NCI-H526 treated with DMSO at 0.1 percent for 48 hours (cell line): ENCODE results near the gene SLC4A5.
"Not testable (repeated sequence)": the region's sequence is repeated elsewhere in the genome, so short reads cannot be mapped to it uniquely, and the experiment has no call there.

Source experiments
- DNase-seq: peaks from one replicate; lab custom pipeline; 2025; lab: John Stamatoyannopoulos, UW

SLC4A5 gene

GRCh38 chr2:74232426-74232825 is 110.8 kb downstream of the SLC4A5 start:
- DNase-seq, result no peak

DNA sequence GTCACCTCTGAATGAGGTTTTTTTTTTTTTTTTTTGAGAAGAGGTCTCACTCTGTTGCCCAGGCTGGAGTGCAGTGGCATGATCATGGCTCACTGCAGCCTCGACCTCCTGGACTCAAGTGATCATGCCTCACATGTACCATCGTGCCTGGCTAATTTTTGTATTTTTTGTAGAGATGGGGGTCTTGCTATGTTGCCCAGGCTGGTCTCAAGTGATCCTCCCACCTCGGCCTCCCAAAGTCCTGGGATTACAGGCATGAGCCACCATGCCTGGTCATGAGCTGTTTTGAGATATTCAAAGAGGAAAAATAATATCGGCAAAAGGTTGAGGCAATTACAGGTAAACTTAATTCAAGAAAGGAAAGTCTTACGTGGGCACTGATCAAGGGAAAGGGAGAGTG is 113.4 kb downstream of the SLC4A5 start:
- DNase-seq, result not testable (repeated sequence)

DNA sequence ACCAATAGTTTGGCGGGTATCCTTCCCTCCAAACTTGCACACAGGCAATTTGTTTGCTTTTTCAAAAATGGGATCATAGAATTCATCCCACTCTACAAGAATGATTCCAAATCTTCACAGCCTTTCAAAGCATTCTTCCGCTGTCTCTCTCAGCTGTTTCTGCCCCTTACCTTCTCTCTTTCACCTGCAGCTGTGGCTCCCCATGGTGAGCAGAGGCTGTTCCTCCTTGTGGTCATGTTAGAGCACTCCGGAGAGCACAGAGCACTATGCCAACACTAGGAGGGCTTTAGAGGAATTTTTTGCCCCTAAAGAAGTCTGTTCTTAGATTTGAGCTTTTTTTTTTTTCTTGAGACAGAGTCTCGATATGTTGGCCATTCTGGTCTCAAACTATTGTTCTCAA is 114.4 kb downstream of the SLC4A5 start:
- no peak for DNase-seq

GRCh38 chr2:74227646-74228045 is 115.6 kb downstream of the SLC4A5 start:
- DNase-seq, result no peak

- DNase-seq, result no peak
These were observed 116.5 kb downstream of the SLC4A5 start for GRCh38 chr2:74226648-74227213.

DNA sequence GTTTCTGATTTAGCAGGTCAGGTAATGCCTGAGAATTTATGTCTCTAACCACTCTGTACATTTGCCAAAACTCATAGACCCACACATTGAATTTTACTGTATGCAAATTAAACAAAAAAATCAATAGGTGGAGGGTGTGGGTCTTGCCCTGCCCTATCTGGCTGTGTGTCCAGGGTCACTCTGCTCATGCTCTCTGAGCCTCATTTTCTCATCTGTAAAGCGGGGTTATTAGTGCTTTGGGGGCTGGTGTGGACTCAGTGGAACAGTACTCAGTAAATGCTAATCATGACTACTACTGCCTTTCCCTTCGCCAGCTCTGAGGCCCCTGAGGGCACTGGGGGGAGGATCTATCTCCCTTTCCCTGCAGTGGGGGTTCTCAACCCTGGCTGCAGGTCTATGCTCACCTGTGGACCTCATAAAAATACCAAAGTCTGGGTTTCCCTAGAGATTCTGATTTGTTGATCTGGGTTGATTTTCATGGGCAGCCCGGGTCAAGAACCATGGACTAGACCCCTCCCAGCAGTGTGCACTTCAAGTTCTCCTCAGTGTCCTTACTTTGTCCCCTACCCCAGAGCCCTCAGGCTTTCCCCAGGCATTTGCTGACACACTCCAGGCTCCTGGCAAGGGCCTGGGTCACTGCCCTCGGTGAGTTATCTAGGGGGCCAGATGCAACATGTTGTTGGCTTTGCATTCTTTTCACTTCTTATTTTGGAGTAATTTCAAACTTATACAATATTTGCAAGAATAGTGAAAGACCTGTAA is 117.3 kb downstream of the SLC4A5 start:
- no peak for DNase-seq

DNA sequence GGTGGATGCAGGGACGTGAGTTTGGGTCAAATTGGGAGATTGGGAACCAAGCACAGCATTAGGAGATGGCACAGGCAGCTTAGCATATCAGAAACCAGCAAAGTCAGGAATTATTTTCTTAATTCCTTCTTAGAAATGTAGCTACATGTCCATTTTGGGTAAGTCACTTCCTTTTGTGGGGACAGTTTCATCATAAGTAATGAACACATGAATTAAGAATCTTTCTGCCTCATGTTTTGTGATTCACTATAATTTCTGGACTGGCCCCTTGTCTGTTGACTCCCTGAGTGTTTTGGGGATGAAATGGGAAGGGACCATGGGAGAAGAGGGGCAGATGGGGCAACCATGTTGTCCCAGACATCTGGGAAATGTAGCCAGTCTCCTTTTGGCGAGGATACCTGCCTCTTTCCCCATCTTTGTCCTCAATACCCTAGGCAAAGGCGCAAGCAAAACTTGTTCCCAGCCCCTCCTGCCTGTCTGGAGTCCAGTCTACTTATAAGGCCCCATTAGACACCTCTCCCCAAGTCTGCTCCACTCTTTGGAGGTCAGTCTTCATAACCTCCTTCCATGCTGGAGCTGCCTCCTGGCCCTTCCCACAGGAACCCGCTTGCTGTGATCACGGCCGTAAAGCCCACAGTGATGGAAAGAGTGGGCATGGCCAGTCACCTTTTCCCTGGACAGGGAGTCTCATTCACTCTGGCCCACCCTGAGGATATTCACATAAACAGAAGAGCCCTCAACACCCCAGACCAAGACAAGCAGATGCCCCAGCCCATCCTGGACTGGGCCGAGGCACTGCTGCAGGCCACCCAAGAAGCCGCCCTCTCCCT is 119.1 kb downstream of the SLC4A5 start:
- DNase-seq, result no peak

DNA sequence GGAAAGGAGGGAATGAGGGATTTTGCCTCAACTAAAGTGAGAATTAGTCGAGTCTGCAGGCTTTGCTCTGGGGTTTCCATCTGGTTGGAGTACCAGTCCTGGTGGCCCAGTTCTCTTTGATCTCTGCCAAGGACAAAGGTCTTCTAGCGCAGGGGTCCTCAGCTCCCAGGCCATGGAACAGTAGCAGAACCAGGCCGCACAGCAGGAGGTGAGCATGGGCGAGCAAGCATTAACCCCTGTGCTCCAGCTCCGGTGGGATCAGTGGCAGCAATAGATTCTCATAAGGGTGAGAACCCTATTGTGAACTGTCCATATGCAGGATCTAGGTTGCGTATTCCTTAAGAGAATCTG is 120.9 kb downstream of the SLC4A5 start:
- no peak for DNase-seq

DNA sequence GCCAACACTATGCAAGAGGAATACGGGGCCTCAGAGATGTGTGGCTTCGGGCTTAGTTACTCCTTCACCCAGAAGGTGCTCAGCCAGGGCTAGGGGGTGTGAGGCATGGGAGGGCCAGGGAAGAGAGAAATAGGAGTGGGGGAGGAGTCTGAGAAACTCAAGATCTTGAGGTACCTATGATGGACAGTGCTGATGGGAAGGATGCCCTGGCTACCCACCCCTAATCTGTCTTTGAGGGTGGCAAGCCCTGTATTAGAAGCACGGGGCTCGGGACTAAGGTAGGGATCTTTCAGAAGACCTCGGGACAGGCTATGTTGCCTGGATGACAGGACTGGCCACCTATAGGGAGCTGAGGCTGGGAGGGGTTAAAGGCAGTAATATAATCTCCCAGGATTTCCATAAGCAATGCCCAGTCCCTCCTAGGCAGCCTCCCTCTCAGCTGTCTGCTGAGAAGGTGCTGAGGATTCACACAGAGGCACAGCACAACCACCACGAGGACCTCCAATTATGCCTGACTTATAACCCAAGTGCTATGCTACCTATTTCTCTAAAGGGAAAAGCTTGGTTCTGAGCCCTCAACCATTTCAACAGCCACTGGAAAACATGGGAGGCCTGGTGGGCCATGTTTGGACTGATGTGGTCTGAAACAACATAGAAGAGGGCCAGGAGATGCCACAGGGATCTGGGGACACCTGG is 121.5 kb downstream of the SLC4A5 start:
- no peak for DNase-seq

- no peak for DNase-seq
These were observed 122.1 kb downstream of the SLC4A5 start for GRCh38 chr2:74221091-74221490.

DNA sequence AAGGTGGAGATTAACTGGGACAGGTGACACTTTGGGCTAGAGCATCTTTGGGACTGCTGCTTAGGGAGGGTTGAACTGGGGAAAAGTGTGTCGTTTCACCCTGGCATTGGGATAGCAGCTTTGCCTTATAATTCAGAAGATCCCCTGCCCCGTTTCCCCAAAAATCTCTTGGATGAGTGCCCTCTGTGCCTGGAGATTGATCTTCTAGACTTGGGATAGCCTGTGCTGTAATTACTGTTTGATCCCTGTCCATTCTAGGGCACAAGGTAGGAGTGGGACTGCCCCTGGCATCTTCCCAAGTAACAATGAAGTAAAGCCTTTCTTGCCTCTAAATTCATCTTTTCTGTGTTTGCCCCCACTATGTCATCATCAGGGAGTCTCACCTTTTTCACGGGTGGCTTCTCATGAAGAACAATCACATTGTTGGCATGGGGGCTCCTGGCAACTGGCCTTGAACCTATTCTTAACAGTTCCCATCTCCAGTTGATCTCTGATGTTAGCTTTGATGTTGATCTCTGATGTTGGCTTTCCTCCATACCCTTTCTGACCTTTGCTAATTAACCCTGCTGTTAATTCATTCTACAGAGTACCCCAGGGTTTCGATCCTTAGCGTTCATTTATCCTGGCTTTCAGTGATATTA is 123.2 kb downstream of the SLC4A5 start:
- no peak for DNase-seq

DNA sequence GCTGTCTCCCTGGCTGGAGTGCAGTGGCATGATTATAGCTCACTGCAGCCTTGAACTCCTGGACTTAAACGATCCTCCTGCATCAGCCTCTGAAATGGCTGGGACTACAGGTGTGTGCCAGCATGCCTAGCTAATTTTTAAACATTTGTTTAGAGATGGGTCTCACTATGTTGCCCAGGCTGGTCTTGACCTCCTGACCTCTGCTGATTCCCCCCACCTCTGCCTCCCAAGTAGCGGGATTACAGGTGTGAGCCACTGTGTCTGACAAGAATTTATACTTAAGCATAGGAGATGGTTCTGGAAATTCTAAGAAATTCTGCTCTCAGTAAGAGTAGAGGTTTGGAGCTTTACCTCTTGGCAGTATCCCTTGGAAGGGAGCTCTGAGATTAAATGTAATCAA is 126.6 kb downstream of the SLC4A5 start:
- no peak for DNase-seq

DNA sequence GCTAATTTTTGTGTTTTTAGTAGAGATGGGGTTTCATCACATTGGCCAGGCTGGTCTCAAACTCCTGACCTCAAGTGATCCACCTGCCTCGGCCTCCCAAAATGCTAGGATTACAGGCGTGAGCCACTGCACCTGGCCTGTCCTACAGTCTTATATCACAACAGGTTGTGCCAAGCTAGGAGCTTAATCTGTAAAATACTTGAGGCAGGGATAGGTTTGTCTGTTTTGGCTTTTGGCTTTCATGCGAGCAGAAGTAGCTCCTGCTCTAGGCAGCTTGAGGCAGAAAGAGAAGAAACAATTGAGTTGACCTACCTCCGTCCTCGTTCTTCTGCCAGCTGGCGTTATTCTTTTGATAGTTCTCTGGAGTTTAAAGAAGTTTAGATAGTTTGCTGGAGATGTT is 127.4 kb downstream of the SLC4A5 start:
- not testable (repeated sequence) for DNase-seq

DNA sequence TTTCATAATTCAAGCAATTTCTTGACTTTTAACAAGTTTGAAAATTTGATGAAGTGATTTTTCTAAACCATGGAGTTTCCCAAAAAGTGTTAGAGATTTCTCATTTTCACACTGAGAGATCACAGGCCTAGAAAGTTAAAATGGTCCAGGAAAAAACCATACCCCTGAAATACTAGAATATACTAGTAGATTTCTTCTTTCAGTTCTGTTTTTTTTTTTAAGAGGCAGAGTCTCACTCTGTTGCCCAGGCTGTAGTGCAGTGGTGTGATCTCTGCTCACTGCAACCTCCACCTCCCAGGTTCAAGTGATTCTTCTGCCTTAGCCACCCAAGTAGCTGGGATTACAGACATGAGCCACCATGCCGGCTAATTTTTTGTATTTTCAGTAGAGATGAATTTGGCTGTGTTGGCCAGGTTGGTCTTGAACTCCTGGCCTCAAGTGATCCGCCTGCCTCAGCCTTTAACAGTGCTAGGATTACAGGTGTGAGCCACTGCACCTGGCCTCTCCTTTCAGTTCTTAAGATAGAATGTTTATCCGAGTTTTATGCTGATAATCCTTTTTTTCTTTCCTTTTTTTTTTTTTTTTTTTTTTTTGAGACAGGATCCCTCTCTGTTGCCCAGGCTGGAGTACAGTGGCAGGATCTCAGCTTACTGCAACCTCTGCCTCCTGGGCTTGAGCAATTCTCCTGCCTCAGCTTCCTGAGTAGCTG is 130.4 kb downstream of the SLC4A5 start:
- no peak for DNase-seq

DNA sequence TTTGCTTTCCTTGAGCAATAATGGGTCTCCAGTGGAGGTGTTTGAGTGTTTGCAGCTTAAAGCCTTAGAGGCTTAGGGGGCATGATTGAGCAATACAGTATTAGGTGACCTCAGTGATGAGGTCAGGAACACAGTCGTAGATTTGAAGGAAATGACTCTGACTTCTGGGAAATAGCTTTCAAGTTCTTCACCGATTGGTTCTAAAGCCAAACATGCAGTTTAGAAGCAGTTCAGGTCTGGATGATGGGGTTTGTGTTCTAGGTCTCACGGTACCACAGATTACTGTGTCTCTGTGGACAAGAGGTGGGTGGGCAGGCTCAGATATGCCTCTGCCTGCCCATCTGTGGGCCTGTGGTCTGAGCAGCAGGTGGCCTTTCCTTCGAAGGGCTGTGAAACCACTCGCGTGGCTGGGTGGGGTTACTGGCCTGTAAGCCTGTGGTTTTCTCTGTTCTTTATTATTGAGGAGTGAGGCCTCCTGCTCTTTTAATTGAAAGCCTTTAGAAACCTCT is 137.0 kb downstream of the SLC4A5 start:
- DNase-seq, result no peak

DNA sequence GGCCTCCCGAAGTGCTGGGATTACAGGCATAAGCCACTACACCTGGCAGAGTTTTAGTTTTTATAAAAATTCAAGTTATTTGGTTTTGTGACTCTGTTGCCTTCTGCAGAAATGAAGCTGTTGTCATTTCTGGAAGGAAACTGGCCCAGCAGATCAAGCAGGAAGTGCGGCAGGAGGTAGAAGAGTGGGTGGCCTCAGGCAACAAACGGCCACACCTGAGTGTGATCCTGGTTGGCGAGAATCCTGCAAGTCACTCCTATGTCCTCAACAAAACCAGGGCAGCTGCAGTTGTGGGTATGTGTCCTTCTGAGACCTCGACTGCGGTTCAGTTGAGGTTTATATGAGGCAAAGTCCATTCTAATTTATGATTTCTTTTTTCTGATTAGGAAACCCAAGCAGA is 137.6 kb downstream of the SLC4A5 start:
- no peak for DNase-seq

DNA sequence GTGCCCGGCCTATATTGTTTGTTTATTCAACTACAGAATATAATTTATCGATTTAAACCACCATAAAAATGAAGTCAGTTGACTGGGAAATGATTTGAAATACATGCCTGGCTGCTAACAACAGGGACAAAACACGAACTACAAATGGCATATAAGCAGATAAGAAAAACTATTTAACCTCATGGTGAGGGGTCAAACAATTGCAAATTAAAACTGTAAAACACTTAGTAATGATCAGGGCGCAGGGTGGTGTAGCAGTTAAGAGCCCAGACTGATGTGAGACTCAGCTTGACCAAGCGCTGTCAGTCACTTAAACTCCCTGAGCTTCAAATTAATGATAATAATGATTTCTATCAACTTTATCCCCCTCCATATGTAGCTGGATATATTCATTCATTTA is 138.1 kb downstream of the SLC4A5 start:
- DNase-seq, result no peak

DNA sequence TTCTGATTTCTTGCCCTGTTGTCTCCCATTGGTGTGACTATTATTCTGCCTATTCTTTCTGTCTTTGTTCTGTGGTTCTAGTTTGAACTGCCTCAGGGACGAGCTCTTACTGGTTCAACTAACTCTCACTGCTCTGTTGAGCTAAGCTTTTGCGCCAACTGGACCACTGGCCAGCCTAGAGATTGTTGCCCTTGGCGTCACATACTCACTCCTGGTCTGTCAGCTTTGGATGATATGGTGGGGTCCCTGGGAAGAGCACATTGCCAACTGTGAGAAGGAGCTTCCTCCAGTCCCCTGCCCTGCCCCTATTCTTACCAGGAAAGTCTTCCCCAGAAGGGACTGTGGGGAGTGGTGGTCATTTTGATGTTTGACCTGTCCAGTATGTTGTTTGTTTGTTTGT is 138.8 kb downstream of the SLC4A5 start:
- DNase-seq, result no peak

DNA sequence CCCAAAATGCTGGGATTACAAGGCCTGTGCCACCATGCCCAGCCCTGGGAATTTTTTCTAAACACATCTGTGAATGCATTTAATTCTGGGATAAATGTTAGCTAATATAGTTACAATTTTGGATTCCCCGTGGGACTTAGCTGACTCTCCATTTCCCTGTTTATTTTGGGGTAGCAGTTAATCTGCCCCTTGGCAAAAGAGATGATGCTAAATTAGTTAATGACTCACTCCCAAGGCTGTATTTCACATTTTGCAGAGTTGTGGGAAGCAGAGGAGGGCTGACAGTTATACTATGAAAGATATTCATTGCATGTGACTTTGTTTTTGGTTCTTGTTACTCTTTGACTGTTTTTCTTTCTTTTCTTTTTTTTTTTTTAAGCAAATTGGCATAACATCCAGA is 141.6 kb downstream of the SLC4A5 start:
- DNase-seq, result no peak

- no peak for DNase-seq
These were observed 142.0 kb downstream of the SLC4A5 start for GRCh38 chr2:74201196-74201595.

- no peak for DNase-seq
These were observed 143.3 kb downstream of the SLC4A5 start for GRCh38 chr2:74199871-74200305.
